Natural killer cell (primary cell): ENCODE results near the gene ESF1. TPM values are rescaled to one million over a fixed set of nuclear protein-coding genes. Genes with fewer than 3 reads are reported as not detected.

ENCODE experiments used
- ATAC-seq, 3 donors: fragments of 150-1000 bp in 2 of 3; fragments of 200-7000 bp in 1 of 3; cut with Tn5 transposase; 1 replicate in 1 of 3; 2 replicates in 2 of 3; pipeline ENCODE4 v1.10.0; 2021; ENCODE audit warnings: mild to moderate bottlenecking in 2 of 3, moderate library complexity in 2 of 3
- DNase-seq, 2 donors: peaks; one replicate each; pipeline versions ENCODE4 v3.0.0 to v3.0.0-alpha.2; 2013 to 2021; ENCODE audit warnings: mixed read lengths in 1 of 2
- H3K27ac ChIP-seq: one replicate; pipeline ENCODE4 v1.5.1; 2013; ENCODE audit warnings: mild to moderate bottlenecking, low read length
- H3K27me3 ChIP-seq: one replicate; pipeline ENCODE4 v1.6.1; 2013; ENCODE audit warnings: low read length; ENCODE audit not compliant: control insufficient read depth, insufficient read depth
- H3K36me3 ChIP-seq: one replicate; pipeline ENCODE4 v1.6.1; 2013; ENCODE audit warnings: low read length; ENCODE audit not compliant: control insufficient read depth, insufficient read depth
- H3K4me1 ChIP-seq: one replicate; pipeline ENCODE4 v1.6.1; 2013; ENCODE audit warnings: low read length; ENCODE audit not compliant: control insufficient read depth, insufficient read depth
- H3K4me3 ChIP-seq: one replicate; pipeline ENCODE4 v1.5.1; 2013; ENCODE audit warnings: low read length
- H3K9me3 ChIP-seq: one replicate; pipeline ENCODE4 v1.6.1; 2013; ENCODE audit warnings: low read length; ENCODE audit not compliant: control insufficient read depth, insufficient read depth
- H3K27ac Mint-ChIP-seq, 2 donors: one replicate each; pipeline ENCODE4 v1.8.0; 2022; ENCODE audit warnings: mild to moderate bottlenecking in 2 of 2, mixed read lengths in 2 of 2, moderate library complexity in 1 of 2
- H3K27me3 Mint-ChIP-seq, 2 donors: one replicate each; pipeline ENCODE4 v1.8.0; 2022; ENCODE audit warnings: low read depth in 2 of 2, mixed read lengths in 2 of 2
- H3K36me3 Mint-ChIP-seq: one replicate; pipeline ENCODE4 v1.8.0; 2022; ENCODE audit warnings: mixed read lengths
- H3K4me1 Mint-ChIP-seq, 2 donors: one replicate each; pipeline ENCODE4 v1.8.0; 2022; ENCODE audit warnings: mixed read lengths in 2 of 2
- H3K4me3 Mint-ChIP-seq: one replicate; pipeline ENCODE4 v1.8.0; 2022; ENCODE audit warnings: mild to moderate bottlenecking, moderate library complexity, mixed read lengths
- H3K9me3 Mint-ChIP-seq, 2 donors: one replicate each; pipeline ENCODE4 v1.8.0; 2022; ENCODE audit warnings: mixed read lengths in 2 of 2
- CTCF ChIP-seq: fragments of 200-600 bp; IDR thresholded peaks from one replicate; pipeline ENCODE4 v1.8.0; 2022; ENCODE audit warnings: antibody characterized with exemption
- WGBS: methylation state at CpG from one replicate; pipeline ENCODE4 v1.1.7; 2013; ENCODE audit warnings: missing lambda C conversion rate; ENCODE audit not compliant: insufficient coverage; 5-methylcytosine and 5-hydroxymethylcytosine counted together
- intact Hi-C: fragments of 100-400 bp; cut with micrococcal nuclease; formaldehyde crosslinking; loops from one replicate; pipeline ENCODE4 v1.14.2; 2022
- total RNA-seq, 4 donors: library from RNA; stranded (reverse); fragments of 120-200 nt in 1 of 4; gene quantifications; one replicate each; pipeline versions ENCODE4 v1.2.3 to v1.2.4, GENCODE V29; 2013 to 2022

Gene ESF1
- total RNA-seq, 3 donors from 2014 or later (not counting 1 experiment from before 2014, with no cell fraction given): 8.4 to 11.1 (median 10.0) TPM

GRCh38 chr20:13809373-13809772, 24.7 kb upstream of the ESF1 start:
- H3K36me3 Mint-ChIP-seq: peaks cover 9% of the 10 kb centered on the region
- Histone ChIP-seq H3K9me3 (no peaks in the 10 kb centered on the region), H3K4me1 (no peaks in the 10 kb centered on the region), H3K36me3 (peaks cover 77% of the 10 kb centered on the region), H3K4me3 (no peak overlapping the region), H3K27ac (no peak overlapping the region), H3K27me3 (no peaks in the 10 kb centered on the region)
- no peaks in the 10 kb centered on the region for H3K27me3 Mint-ChIP-seq
- H3K27ac Mint-ChIP-seq: no peak overlapping the region
- no peaks in the 10 kb centered on the region for H3K9me3 Mint-ChIP-seq
- no peak for ATAC-seq
- no peaks in the 10 kb centered on the region for H3K4me1 Mint-ChIP-seq
- TF ChIP-seq CTCF: no peak
- WGBS: 77% methylated on average over 2 of the region's 2 CpGs
- no peak for DNase-seq
- H3K4me3 Mint-ChIP-seq: no peak overlapping the region
- intact Hi-C loops: no loop called here

GRCh38 chr20:13800728-13801134, 16.0 kb upstream of the ESF1 start:
- ATAC-seq (no peak), DNase-seq (no peak)
- WGBS: 74% methylated on average over 6 of the region's 7 CpGs
- H3K27ac ChIP-seq: no peak overlapping the region
- Mint-ChIP-seq H3K9me3 (no peaks in the 10 kb centered on the region), H3K4me1 (peaks cover 0 to 6% of the 10 kb centered on the region in 2 donors), H3K27ac (no peak overlapping the region), H3K27me3 (no peaks in the 10 kb centered on the region), H3K36me3 (peaks cover 6% of the 10 kb centered on the region), H3K4me3 (no peak overlapping the region)
- H3K4me1 ChIP-seq: no peaks in the 10 kb centered on the region
- no peaks in the 10 kb centered on the region for H3K27me3 ChIP-seq
- peaks cover 65% of the 10 kb centered on the region for H3K36me3 ChIP-seq
- no peak overlapping the region for H3K4me3 ChIP-seq
- H3K9me3 ChIP-seq: no peaks in the 10 kb centered on the region
- no peak for TF ChIP-seq CTCF
- intact Hi-C loops: no loop called here

- Histone ChIP-seq H3K4me1 (no peaks in the 10 kb centered on the region), H3K27ac (no peak overlapping the region), H3K4me3 (no peak overlapping the region), H3K9me3 (no peaks in the 10 kb centered on the region), H3K36me3 (peaks cover 67% of the 10 kb centered on the region), H3K27me3 (no peaks in the 10 kb centered on the region)
- no peaks in the 10 kb centered on the region for H3K9me3 Mint-ChIP-seq
- TF ChIP-seq CTCF: no peak
- H3K4me3 Mint-ChIP-seq: no peak overlapping the region
- H3K4me1 Mint-ChIP-seq: peaks cover 0 to 6% of the 10 kb centered on the region in 2 donors
- no peak for ATAC-seq
- no peak overlapping the region for H3K27ac Mint-ChIP-seq
- 96% methylated on average over 2 of the region's 2 CpGs for WGBS
- no peaks in the 10 kb centered on the region for H3K27me3 Mint-ChIP-seq
- DNase-seq: no peak
- intact Hi-C loops: no loop called here
- H3K36me3 Mint-ChIP-seq: peaks cover 6% of the 10 kb centered on the region
These were observed 15.3 kb upstream of the ESF1 start for GRCh38 chr20:13799974-13800373.

GRCh38 chr20:13799040-13799439, 14.3 kb upstream of the ESF1 start:
- peaks cover 67% of the 10 kb centered on the region for H3K36me3 ChIP-seq
- peaks cover 0 to 6% of the 10 kb centered on the region in 2 donors for H3K4me1 Mint-ChIP-seq
- 99% methylated on average over 5 of the region's 5 CpGs for WGBS
- peaks cover 6% of the 10 kb centered on the region for H3K36me3 Mint-ChIP-seq
- no peak overlapping the region for H3K4me3 Mint-ChIP-seq
- no peaks in the 10 kb centered on the region for H3K27me3 Mint-ChIP-seq
- intact Hi-C loops: no loop called here
- no peak overlapping the region for H3K4me3 ChIP-seq
- TF ChIP-seq CTCF: no peak
- H3K9me3 Mint-ChIP-seq: no peaks in the 10 kb centered on the region
- no peaks in the 10 kb centered on the region for H3K27me3 ChIP-seq
- H3K27ac ChIP-seq: no peak overlapping the region
- H3K4me1 ChIP-seq: no peaks in the 10 kb centered on the region
- ATAC-seq (no peak), DNase-seq (no peak)
- no peaks in the 10 kb centered on the region for H3K9me3 ChIP-seq
- peak overlapping the region in 1 of 2 donors; percentile 48 for H3K27ac Mint-ChIP-seq
